CMK (cell line): ENCODE results near the gene JADE2.
"Not testable (repeated sequence)": the region's sequence is repeated elsewhere in the genome, so short reads cannot be mapped to it uniquely, and the experiment has no call there.

Experiments
- DNase-seq: peaks from one replicate; pipeline ENCODE4 v3.0.0-alpha.2; 2010; ENCODE audit warnings: low read depth

The JADE2 gene

GRCh38 chr5:134552301-134552700 lies 26.8 kb downstream of the JADE2 start:
- DNase-seq = no peak

- not testable (repeated sequence) for DNase-seq
Observed at GRCh38 chr5:134552716-134553115, 27.2 kb downstream of the JADE2 start.

GRCh38 chr5:134553821-134554267 lies 28.4 kb downstream of the JADE2 start:
- DNase-seq = no peak

- no peak for DNase-seq
Observed at GRCh38 chr5:134554319-134555222, 29.1 kb downstream of the JADE2 start.

GRCh38 chr5:134555223-134555889 lies 29.9 kb downstream of the JADE2 start:
- DNase-seq = no peak

GRCh38 chr5:134555890-134556311 lies 30.4 kb downstream of the JADE2 start:
- DNase-seq = peak; percentile 37

GRCh38 chr5:134556588-134556987 lies 31.1 kb downstream of the JADE2 start:
- not testable (repeated sequence) for DNase-seq

- DNase-seq = no peak
Observed at GRCh38 chr5:134556994-134557393, 31.5 kb downstream of the JADE2 start.

- no peak for DNase-seq
Observed at GRCh38 chr5:134559672-134560071, 34.2 kb downstream of the JADE2 start.

GRCh38 chr5:134560698-134561097 lies 35.2 kb downstream of the JADE2 start:
- DNase-seq = no peak

- DNase-seq = no peak
Observed at GRCh38 chr5:134561871-134562296, 36.4 kb downstream of the JADE2 start.

GRCh38 chr5:134563221-134563620 lies 37.8 kb downstream of the JADE2 start:
- DNase-seq = no peak

- no peak for DNase-seq
Observed at GRCh38 chr5:134563962-134564361, 38.5 kb downstream of the JADE2 start.

GRCh38 chr5:134564396-134564795 lies 38.9 kb downstream of the JADE2 start:
- no peak for DNase-seq

GRCh38 chr5:134565791-134566740 lies 40.6 kb downstream of the JADE2 start:
- DNase-seq = no peak

GRCh38 chr5:134566741-134567221 lies 41.3 kb downstream of the JADE2 start:
- DNase-seq = no peak

- no peak for DNase-seq
Observed at GRCh38 chr5:134567641-134568336, 42.3 kb downstream of the JADE2 start.

GRCh38 chr5:134568337-134568700 lies 42.8 kb downstream of the JADE2 start:
- DNase-seq = no peak

- no peak for DNase-seq
Observed at GRCh38 chr5:134568761-134569695, 43.6 kb downstream of the JADE2 start.

- no peak for DNase-seq
Observed at GRCh38 chr5:134569758-134570364, 44.4 kb downstream of the JADE2 start.
